HG03060 (cell line): ENCODE measurements around the gene IFT25.
A peak's percentile ranks its signal among the peaks of the same experiment; 100 is the strongest.
"Not testable (repeated sequence)": the region's sequence is repeated elsewhere in the genome, so short reads cannot be mapped to it uniquely, and the experiment has no call there.

Source experiments
- ATAC-seq: cut with Tn5 transposase; IDR thresholded peaks from one replicate; pipeline ENCODE4 v1.9.1; 2021; ENCODE audit warnings: low read depth, moderate number of reproducible peaks; ENCODE audit not compliant: unreplicated experiment

Gene IFT25

GRCh38 chr1:53891678-53892077 lies 53.8 kb downstream of the IFT25 start:
- no peak for ATAC-seq

GRCh38 chr1:53891018-53891417 lies 54.5 kb downstream of the IFT25 start:
- no peak for ATAC-seq

- no peak for ATAC-seq
Observed at GRCh38 chr1:53890522-53890941, 55.0 kb downstream of the IFT25 start.

- peak; percentile 70 for ATAC-seq
Observed at GRCh38 chr1:53889304-53890298, 55.9 kb downstream of the IFT25 start, which contains the start of gene YIPF1. YIPF1 (minus strand) TSS chr1:53889797; CDS start chr1:53888937, 860 bp downstream.

GRCh38 chr1:53888681-53889080 lies 56.8 kb downstream of the IFT25 start:
- ATAC-seq = no peak

- not testable (repeated sequence) for ATAC-seq
Observed at GRCh38 chr1:53883600-53883999, 61.9 kb downstream of the IFT25 start.

GRCh38 chr1:53881853-53882252 lies 63.6 kb downstream of the IFT25 start:
- not testable (repeated sequence) for ATAC-seq

GRCh38 chr1:53878492-53879105 lies 66.9 kb downstream of the IFT25 start:
- ATAC-seq = no peak

- not testable (repeated sequence) for ATAC-seq
Observed at GRCh38 chr1:53875150-53875549, 70.3 kb downstream of the IFT25 start.

- ATAC-seq = no peak
Observed at GRCh38 chr1:53871773-53872484, 73.6 kb downstream of the IFT25 start.
